IMR-90 (cell line): ENCODE results near the gene EPHA5. TPM values are rescaled to one million over a fixed set of nuclear protein-coding genes. Genes with fewer than 3 reads are reported as not detected.

Experiments used
- ATAC-seq: fragments of 200-7000 bp; cut with Tn5 transposase; 2 replicates; pipeline ENCODE4 v1.9.1; 2020; ENCODE audit warnings: low read depth, mild to moderate bottlenecking, moderate library complexity
- BruUV-seq: library from RNA; stranded (reverse); fragments of 400-500 nt; replicated peaks from 2 replicates; lab custom pipeline; 2021; lab: Mats Ljungman, UMichigan
- CTCF ChIA-PET: fragments of 300-600 bp; formaldehyde crosslinking; extraction: SDS; loops from one replicate; lab custom pipeline; 2021; ENCODE audit warnings: antibody characterized with exemption; lab: Yijun Ruan, JAX
- POLR2A ChIA-PET: fragments of 300-600 bp; sonication (Branson Sonifier 250); formaldehyde crosslinking; loops from one replicate; lab custom pipeline; 2022; ENCODE audit warnings: antibody characterized with exemption; ENCODE audit not compliant: unreplicated experiment; lab: Charles Lee
- DNase-seq: peaks from one replicate; pipeline ENCODE4 v3.0.0; 2013
- H2AFZ ChIP-seq: replicated peaks from 2 replicates; pipeline ENCODE3; 2013; ENCODE audit warnings: low read length, mild to moderate bottlenecking; ENCODE audit not compliant: poor library complexity
- H2AK5ac ChIP-seq: 2 replicates; pipeline ENCODE4 v1.6.1; 2013; ENCODE audit warnings: low read depth, low read length, inconsistent platforms
- H2AK9ac ChIP-seq: replicated peaks from 2 replicates; pipeline ENCODE3; 2013; ENCODE audit warnings: mild to moderate bottlenecking, low read depth, low read length, moderate library complexity; ENCODE audit not compliant: poor library complexity
- H2BK120ac ChIP-seq: 2 replicates; pipeline ENCODE4 v1.6.1; 2013; ENCODE audit warnings: low read depth, low read length, inconsistent platforms
- H2BK15ac ChIP-seq: 3 replicates; pipeline ENCODE4 v1.6.1; 2013; ENCODE audit warnings: low read depth, low read length, inconsistent platforms
- H2BK20ac ChIP-seq: 2 replicates; pipeline ENCODE4 v1.6.1; 2013; ENCODE audit warnings: low read depth, mild to moderate bottlenecking, inconsistent platforms, low read length, moderate library complexity
- H2BK5ac ChIP-seq: 2 replicates; pipeline ENCODE4 v1.6.1; 2013; ENCODE audit warnings: mild to moderate bottlenecking, low read depth, low read length, inconsistent platforms; ENCODE audit not compliant: poor library complexity, severe bottlenecking
- H3K14ac ChIP-seq: replicated peaks from 2 replicates; pipeline ENCODE4 v1.6.1; 2013; ENCODE audit warnings: low read depth, low read length, inconsistent platforms
- H3K18ac ChIP-seq: 2 replicates; pipeline ENCODE4 v1.6.1; 2013; ENCODE audit warnings: low read depth, low read length, control low read depth
- H3K23ac ChIP-seq: 2 replicates; pipeline ENCODE4 v1.6.1; 2013; ENCODE audit warnings: low read depth, low read length, inconsistent platforms
- H3K27ac ChIP-seq: 2 replicates; pipeline ENCODE4 v1.5.1; 2013; ENCODE audit warnings: mild to moderate bottlenecking, control low read depth, low read length; ENCODE audit not compliant: insufficient read depth
- H3K27me3 ChIP-seq: 2 replicates; pipeline ENCODE4 v1.6.1; 2013; ENCODE audit warnings: low read length; ENCODE audit not compliant: control insufficient read depth, insufficient read depth
- H3K36me3 ChIP-seq: 2 replicates; pipeline ENCODE4 v1.6.1; 2013; ENCODE audit warnings: low read length, mixed read lengths; ENCODE audit not compliant: control insufficient read depth, insufficient read depth
- H3K4ac ChIP-seq: 2 replicates; pipeline ENCODE4 v1.6.1; 2013; ENCODE audit warnings: low read depth, low read length, inconsistent platforms
- H3K4me1 ChIP-seq: 2 replicates; pipeline ENCODE4 v1.6.1; 2013; ENCODE audit warnings: low read length, mixed read lengths; ENCODE audit not compliant: control insufficient read depth, insufficient read depth
- H3K4me2 ChIP-seq: 2 replicates; pipeline ENCODE4 v1.6.1; 2013; ENCODE audit warnings: low read depth, mild to moderate bottlenecking, control low read depth, low read length, moderate library complexity
- H3K4me3 ChIP-seq: 2 replicates; pipeline ENCODE4 v1.5.1; 2013; ENCODE audit warnings: low read depth, mild to moderate bottlenecking, control low read depth, low read length, moderate library complexity; ENCODE audit not compliant: insufficient read depth
- H3K56ac ChIP-seq: 2 replicates; pipeline ENCODE4 v1.6.1; 2013; ENCODE audit warnings: low read length, inconsistent platforms; ENCODE audit not compliant: insufficient read depth; ENCODE audit errors: extremely low read depth
- H3K79me1 ChIP-seq, 2 experiments: 2 replicates each; pipeline ENCODE4 v1.6.1; 2013; ENCODE audit warnings: low read length in 2 of 2, inconsistent platforms in 1 of 2, low read depth in 1 of 2
- H3K9ac ChIP-seq: 2 replicates; pipeline ENCODE4 v1.6.1; 2013; ENCODE audit warnings: low read depth, low read length, control low read depth
- H3K9me1 ChIP-seq: 2 replicates; pipeline ENCODE4 v1.6.1; 2013; ENCODE audit warnings: low read length, inconsistent platforms; ENCODE audit not compliant: insufficient read depth
- H3K9me3 ChIP-seq: 2 replicates; pipeline ENCODE4 v1.6.1; 2013; ENCODE audit warnings: low read length; ENCODE audit not compliant: control insufficient read depth, insufficient read depth
- H4K20me1 ChIP-seq: 2 replicates; pipeline ENCODE4 v1.6.1; 2013; ENCODE audit warnings: low read length, inconsistent platforms; ENCODE audit not compliant: insufficient read depth
- H4K5ac ChIP-seq: 2 replicates; pipeline ENCODE4 v1.6.1; 2013; ENCODE audit warnings: mild to moderate bottlenecking, low read depth, low read length, control low read depth
- H4K8ac ChIP-seq, 2 experiments: 2 replicates each; pipeline ENCODE4 v1.6.1; 2013; ENCODE audit warnings: low read depth in 2 of 2, low read length in 2 of 2, control low read depth in 1 of 2, inconsistent platforms in 1 of 2
- H4K91ac ChIP-seq: 2 replicates; pipeline ENCODE4 v1.6.1; 2013; ENCODE audit warnings: low read depth, low read length, inconsistent platforms; ENCODE audit not compliant: insufficient read depth
- BHLHE40 ChIP-seq: fragments of 150-350 bp; IDR thresholded peaks from 2 replicates; pipeline ENCODE4 v1.6.1; 2016; ENCODE audit warnings: mild to moderate bottlenecking, low read depth, low read length
- CEBPB ChIP-seq: IDR thresholded peaks from 2 replicates; pipeline ENCODE4 v1.6.1; 2012; ENCODE audit warnings: low read depth, low read length, improper control_type of control experiment
- CHD1 ChIP-seq: IDR thresholded peaks from 2 replicates; pipeline ENCODE4 v1.6.1; 2012; ENCODE audit warnings: low read depth, low read length, improper control_type of control experiment
- FOS ChIP-seq: fragments of 150-350 bp; IDR thresholded peaks from 2 replicates; pipeline ENCODE4 v1.6.1; 2016; ENCODE audit warnings: low read depth, low read length
- MAFK ChIP-seq: IDR thresholded peaks from 2 replicates; pipeline ENCODE4 v1.6.1; 2012; ENCODE audit warnings: low read depth, low read length, improper control_type of control experiment
- MAZ ChIP-seq: IDR thresholded peaks from 2 replicates; pipeline ENCODE4 v1.6.1; 2012; ENCODE audit warnings: low read depth, mild to moderate bottlenecking, low read length, improper control_type of control experiment, moderate library complexity, borderline replicate concordance
- MXI1 ChIP-seq: IDR thresholded peaks from 2 replicates; pipeline ENCODE4 v1.6.1; 2012; ENCODE audit warnings: low read depth, mild to moderate bottlenecking, low read length, moderate library complexity, borderline replicate concordance
- NFE2L2 ChIP-seq: fragments of 150-350 bp; IDR thresholded peaks from 2 replicates; pipeline ENCODE4 v1.6.1; 2016; ENCODE audit warnings: low read depth, mild to moderate bottlenecking, low read length
- POLR2A ChIP-seq: IDR thresholded peaks from 2 replicates; pipeline ENCODE4 v1.6.1; 2012; ENCODE audit warnings: mild to moderate bottlenecking, low read depth, low read length
- RAD21 ChIP-seq: IDR thresholded peaks from 2 replicates; pipeline ENCODE4 v1.6.1; 2012; ENCODE audit warnings: low read length, improper control_type of control experiment
- RCOR1 ChIP-seq: IDR thresholded peaks from 2 replicates; pipeline ENCODE4 v1.6.1; 2012; ENCODE audit warnings: mild to moderate bottlenecking, low read length, improper control_type of control experiment; ENCODE audit not compliant: insufficient replicate concordance
- RFX5 ChIP-seq: IDR thresholded peaks from 2 replicates; pipeline ENCODE4 v1.8.0; 2012; ENCODE audit warnings: low read depth, mild to moderate bottlenecking, low read length, moderate library complexity
- SMC3 ChIP-seq: fragments of 150-350 bp; IDR thresholded peaks from 2 replicates; pipeline ENCODE4 v1.6.1; 2016; ENCODE audit warnings: low read depth, mild to moderate bottlenecking, antibody characterized with exemption, low read length, moderate library complexity
- dilution Hi-C: fragments of 300-500 bp; cut with HindIII; formaldehyde crosslinking; loops from one replicate; pipeline ENCODE4 v1.14.3; 2018; ENCODE audit warnings: low sequenced_read_pairs; ENCODE audit not compliant: unreplicated experiment
- in situ Hi-C: fragments of 300-500 bp; cut with MboI; formaldehyde crosslinking; loops from 3 replicates; pipeline ENCODE4 v1.14.3; 2019; ENCODE audit warnings: low sequenced_read_pairs, inconsistent platforms, mixed read lengths
- intact Hi-C: fragments of 100-400 bp; cut with micrococcal nuclease; formaldehyde crosslinking; loops from 2 replicates; pipeline ENCODE4 v1.10.0; 2022
- polyA plus RNA-seq, 3 experiments: library from polyadenylated mRNA; depleted of rRNA; stranded (reverse); fragments of >200 nt; gene quantifications; 2 replicates each; pipeline ENCODE4 v1.2.3, GENCODE V29; 2012; ENCODE audit warnings: low replicate concordance in 1 of 3
- total RNA-seq: library from RNA; depleted of rRNA; stranded (reverse); fragments of >200 nt; gene quantifications from 2 replicates; pipeline ENCODE4 v1.2.3, GENCODE V29; 2012
- TF ChIP-seq, protein P1 (sequence below): conservative IDR thresholded peaks from 2 replicates; pipeline ENCODE4 v1.5.1; 2012; ENCODE audit warnings: mild to moderate bottlenecking, low read depth, low read length, improper control_type of control experiment
- TF ChIP-seq, protein P2 (sequence below): fragments of 150-350 bp; IDR thresholded peaks from 2 replicates; pipeline ENCODE4 v1.6.1; 2017; ENCODE audit warnings: mild to moderate bottlenecking, antibody characterized with exemption, low read length, low read depth
- TF ChIP-seq, protein P3 (sequence below): fragments of 150-350 bp; IDR thresholded peaks from 2 replicates; pipeline ENCODE4 v1.6.1; 2016; ENCODE audit warnings: low read depth, mild to moderate bottlenecking, low read length, moderate library complexity, borderline replicate concordance

EPHA5 gene
- total and polyA plus RNA-seq, 2 of the 4 experiments (the other 2 are of a cell fraction), result 0.07 to 0.18 TPM

DNA sequence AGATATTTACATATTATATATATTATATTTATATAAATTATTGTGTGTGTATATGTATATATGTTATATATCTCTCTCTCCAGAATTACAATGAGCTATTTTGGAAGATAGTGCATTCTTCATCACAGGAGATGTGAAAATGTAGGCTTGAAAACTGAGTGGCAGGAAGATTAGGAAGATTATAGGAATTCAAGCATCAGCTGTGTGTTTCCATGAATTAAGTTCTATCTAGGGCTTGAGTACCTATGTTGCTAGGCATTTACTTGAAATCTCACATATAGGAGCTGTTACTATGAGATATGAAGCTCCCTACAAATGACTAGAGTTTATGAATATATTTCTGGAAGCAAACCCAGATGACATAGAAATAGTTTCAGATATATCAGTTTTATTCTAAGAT, 328.7 kb downstream of the EPHA5 start:
- in situ Hi-C loops, result no loop called here

More for the DNA sequence above, 328.7 kb downstream of the EPHA5 start:
- H2AK5ac ChIP-seq, result no peak overlapping the region
- H3K4me2 ChIP-seq, result no peak overlapping the region
- TF ChIP-seq MXI1, result no peak
- no peak for TF ChIP-seq FOS
- no peak for TF ChIP-seq RFX5
- TF ChIP-seq POLR2A, result no peak
- TF ChIP-seq CEBPB, result no peak
- no peak for TF ChIP-seq SMC3
- no peak for TF ChIP-seq BHLHE40
- TF ChIP-seq MAZ, result no peak
- no peak for TF ChIP-seq MAFK
- no peak for TF ChIP-seq NFE2L2
- TF ChIP-seq, protein P1, sequence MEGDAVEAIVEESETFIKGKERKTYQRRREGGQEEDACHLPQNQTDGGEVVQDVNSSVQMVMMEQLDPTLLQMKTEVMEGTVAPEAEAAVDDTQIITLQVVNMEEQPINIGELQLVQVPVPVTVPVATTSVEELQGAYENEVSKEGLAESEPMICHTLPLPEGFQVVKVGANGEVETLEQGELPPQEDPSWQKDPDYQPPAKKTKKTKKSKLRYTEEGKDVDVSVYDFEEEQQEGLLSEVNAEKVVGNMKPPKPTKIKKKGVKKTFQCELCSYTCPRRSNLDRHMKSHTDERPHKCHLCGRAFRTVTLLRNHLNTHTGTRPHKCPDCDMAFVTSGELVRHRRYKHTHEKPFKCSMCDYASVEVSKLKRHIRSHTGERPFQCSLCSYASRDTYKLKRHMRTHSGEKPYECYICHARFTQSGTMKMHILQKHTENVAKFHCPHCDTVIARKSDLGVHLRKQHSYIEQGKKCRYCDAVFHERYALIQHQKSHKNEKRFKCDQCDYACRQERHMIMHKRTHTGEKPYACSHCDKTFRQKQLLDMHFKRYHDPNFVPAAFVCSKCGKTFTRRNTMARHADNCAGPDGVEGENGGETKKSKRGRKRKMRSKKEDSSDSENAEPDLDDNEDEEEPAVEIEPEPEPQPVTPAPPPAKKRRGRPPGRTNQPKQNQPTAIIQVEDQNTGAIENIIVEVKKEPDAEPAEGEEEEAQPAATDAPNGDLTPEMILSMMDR, result no peak
- TF ChIP-seq, protein P2, sequence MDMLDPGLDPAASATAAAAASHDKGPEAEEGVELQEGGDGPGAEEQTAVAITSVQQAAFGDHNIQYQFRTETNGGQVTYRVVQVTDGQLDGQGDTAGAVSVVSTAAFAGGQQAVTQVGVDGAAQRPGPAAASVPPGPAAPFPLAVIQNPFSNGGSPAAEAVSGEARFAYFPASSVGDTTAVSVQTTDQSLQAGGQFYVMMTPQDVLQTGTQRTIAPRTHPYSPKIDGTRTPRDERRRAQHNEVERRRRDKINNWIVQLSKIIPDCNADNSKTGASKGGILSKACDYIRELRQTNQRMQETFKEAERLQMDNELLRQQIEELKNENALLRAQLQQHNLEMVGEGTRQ, result no peak
- no peak for TF ChIP-seq RAD21
- no peak for TF ChIP-seq RCOR1
- no peak for TF ChIP-seq CHD1
- TF ChIP-seq, protein P3, sequence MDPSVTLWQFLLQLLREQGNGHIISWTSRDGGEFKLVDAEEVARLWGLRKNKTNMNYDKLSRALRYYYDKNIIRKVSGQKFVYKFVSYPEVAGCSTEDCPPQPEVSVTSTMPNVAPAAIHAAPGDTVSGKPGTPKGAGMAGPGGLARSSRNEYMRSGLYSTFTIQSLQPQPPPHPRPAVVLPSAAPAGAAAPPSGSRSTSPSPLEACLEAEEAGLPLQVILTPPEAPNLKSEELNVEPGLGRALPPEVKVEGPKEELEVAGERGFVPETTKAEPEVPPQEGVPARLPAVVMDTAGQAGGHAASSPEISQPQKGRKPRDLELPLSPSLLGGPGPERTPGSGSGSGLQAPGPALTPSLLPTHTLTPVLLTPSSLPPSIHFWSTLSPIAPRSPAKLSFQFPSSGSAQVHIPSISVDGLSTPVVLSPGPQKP, result no peak
- H2BK15ac ChIP-seq, result no peak overlapping the region
- H3K4ac ChIP-seq, result no peak overlapping the region
- H4K5ac ChIP-seq, result no peak overlapping the region
- no peak overlapping the region for H3K14ac ChIP-seq
- no peak for DNase-seq
- no peak overlapping the region for H4K91ac ChIP-seq
- H2BK120ac ChIP-seq, result no peak overlapping the region
- H3K27me3 ChIP-seq, result no peaks in the 10 kb centered on the region
- no peak overlapping the region for H3K4me3 ChIP-seq
- no peak overlapping the region for H4K8ac ChIP-seq
- no peaks in the 10 kb centered on the region for H3K36me3 ChIP-seq
- H2BK20ac ChIP-seq, result no peak overlapping the region
- H2AFZ ChIP-seq, result no peak overlapping the region
- H2BK5ac ChIP-seq, result no peak overlapping the region
- H4K20me1 ChIP-seq, result no peaks in the 10 kb centered on the region
- H3K9me1 ChIP-seq, result no peaks in the 10 kb centered on the region
- ChIA-PET CTCF (no interaction called here), POLR2A (no interaction called here)
- dilution Hi-C loops (no loop called here), intact Hi-C loops (no loop called here)
- no peaks in the 10 kb centered on the region for H3K79me1 ChIP-seq
- no peak for ATAC-seq
- H3K27ac ChIP-seq, result no peak overlapping the region
- BruUV-seq, result no TSS peak
- no peak overlapping the region for H2AK9ac ChIP-seq
- no peaks in the 10 kb centered on the region for H3K4me1 ChIP-seq
- H3K56ac ChIP-seq, result no peak overlapping the region
- H3K9ac ChIP-seq, result no peak overlapping the region
- no peaks in the 10 kb centered on the region for H3K9me3 ChIP-seq
- no peak overlapping the region for H3K23ac ChIP-seq
- H3K18ac ChIP-seq, result no peak overlapping the region
